Measurements from ENCODE around the gene SMAD9. TPM values are rescaled to one million over a fixed set of nuclear protein-coding genes. Genes with fewer than 3 reads are reported as not detected.

The SMAD9 gene
- total and polyA plus RNA-seq, 9 of the 15 experiments (the other 6 are each of a cell fraction or from before 2014, with no cell fraction given): 0.02 to 0.08 (median 0.03) TPM; not detected in 4

- no peak for TF ChIP-seq ZNF324 (CRISPR knock-in tag; IDR thresholded peaks at IDR 0.05)
- no peak for TF ChIP-seq DNMT1 (IDR thresholded peaks at IDR 0.05)
- peak; percentile 64 for TF ChIP-seq E2F8 (IDR thresholded peaks at IDR 0.05; ENCODE audit: low read depth, partially characterized antibody)
- TF ChIP-seq ZNF140 (CRISPR knock-in tag; IDR thresholded peaks at IDR 0.05): no peak
- no peak for TF ChIP-seq STAT5A (IDR thresholded peaks at IDR 0.05; ENCODE audit: borderline replicate concordance, low read length)
- no peak for TF ChIP-seq HSF4 (CRISPR knock-in tag; IDR thresholded peaks at IDR 0.05; ENCODE audit: borderline replicate concordance)
- no peak for TF ChIP-seq ARID3B (CRISPR knock-in tag; IDR thresholded peaks at IDR 0.05; ENCODE audit: borderline replicate concordance)
- TF ChIP-seq ZNF586 (CRISPR knock-in tag; conservative IDR thresholded peaks at IDR 0.05): no peak
- TF ChIP-seq ZBTB34 (CRISPR knock-in tag; IDR thresholded peaks at IDR 0.05): no peak
- TF ChIP-seq ARID3A (IDR thresholded peaks at IDR 0.05; ENCODE audit: borderline replicate concordance, low read depth, low read length): no peak
- TF ChIP-seq NKRF (IDR thresholded peaks at IDR 0.05; ENCODE audit: borderline replicate concordance): no peak
- TF ChIP-seq NFIC (IDR thresholded peaks at IDR 0.05): peak; percentile 98
- peak; percentile 6 for TF ChIP-seq MEIS2 (IDR thresholded peaks at IDR 0.05; ENCODE audit: partially characterized antibody)
- TF ChIP-seq HNRNPK (IDR thresholded peaks at IDR 0.05; ENCODE audit: low read depth, low read length, poor library complexity, severe bottlenecking): no peak
- peak; percentile 35; the same call in 1 of the 2 replicates for TF ChIP-seq NFE2 (IDR thresholded peaks at IDR 0.05; ENCODE audit: low read depth)
- TF ChIP-seq ZFP91 (CRISPR knock-in tag; IDR thresholded peaks at IDR 0.05): no peak
Measured at GRCh38 chr13:36814465-36814864, 105.6 kb downstream of the SMAD9 start (continued).

Measured in K562 (cell line).